ENCODE results near the gene ASB13. TPM values are rescaled to one million over a fixed set of nuclear protein-coding genes. Genes with fewer than 3 reads are reported as not detected.

Gene ASB13
- total and polyA plus RNA-seq, 2 donors from 2014 or later: 47.7 to 95.1 TPM

- H3K27me3 ChIP-seq (ENCODE audit: control insufficient read depth, insufficient read depth, low read length): no peaks in the 10 kb centered on the region
- H3K4me1 ChIP-seq (ENCODE audit: control insufficient read depth in 2 of 3, insufficient read depth in 2 of 3, low read depth in 1 of 3, low read length in 3 of 3): peaks cover 6 to 13% (median 12%) of the 10 kb centered on the region in 3 donors
- H3K27ac ChIP-seq (ENCODE audit: low read depth in 2 of 2, low read length in 2 of 2): no peak overlapping the region
- H3K9me3 ChIP-seq (ENCODE audit: control insufficient read depth in 2 of 3, insufficient read depth in 1 of 3, low read length in 3 of 3): no peaks in the 10 kb centered on the region
- peak in 1 of 5 donors; percentile 14 for DNase-seq
- no peak overlapping the region for H3K9ac ChIP-seq (ENCODE audit: low read length in 3 of 3)
- no peak for FAIRE-seq
- intact Hi-C loops (cut with DNase I): no loop called here
- TF ChIP-seq CTCF (IDR thresholded peaks at IDR 0.05; ENCODE audit: borderline replicate concordance, extremely low read depth, insufficient read depth): no peak
- peaks cover 0 to 16% (median 8%) of the 10 kb centered on the region in 3 donors for H3K36me3 ChIP-seq (ENCODE audit: control insufficient read depth in 2 of 3, insufficient read depth in 3 of 3, low read length in 3 of 3)
- no peak overlapping the region for H3K4me3 ChIP-seq (ENCODE audit: low read length in 3 of 3)
Measured at GRCh38 chr10:5634918-5635317, 31.5 kb downstream of the ASB13 start.

- peak overlapping the region; percentile 32 to 68 for H3K27ac ChIP-seq (ENCODE audit: low read depth in 2 of 2, low read length in 2 of 2)
- no peak overlapping the region for H3K4me3 ChIP-seq (ENCODE audit: low read length in 3 of 3)
- no peaks in the 10 kb centered on the region for H3K9me3 ChIP-seq (ENCODE audit: control insufficient read depth in 2 of 3, insufficient read depth in 1 of 3, low read length in 3 of 3)
- no peak for FAIRE-seq
- peaks cover 6 to 19% (median 13%) of the 10 kb centered on the region in 3 donors for H3K4me1 ChIP-seq (ENCODE audit: control insufficient read depth in 2 of 3, insufficient read depth in 2 of 3, low read depth in 1 of 3, low read length in 3 of 3)
- H3K36me3 ChIP-seq (ENCODE audit: control insufficient read depth in 2 of 3, insufficient read depth in 3 of 3, low read length in 3 of 3): no peaks in the 10 kb centered on the region
- intact Hi-C loops (cut with DNase I): no loop called here
- TF ChIP-seq CTCF (IDR thresholded peaks at IDR 0.05; ENCODE audit: borderline replicate concordance, extremely low read depth, insufficient read depth): no peak
- no peaks in the 10 kb centered on the region for H3K27me3 ChIP-seq (ENCODE audit: control insufficient read depth, insufficient read depth, low read length)
- H3K9ac ChIP-seq (ENCODE audit: low read length in 3 of 3): peak overlapping the region in 1 of 3 donors; percentile 31
- DNase-seq: peak in 2 of 5 donors; percentile 13 to 55
Measured at GRCh38 chr10:5633166-5633749, 33.1 kb downstream of the ASB13 start.

DNA sequence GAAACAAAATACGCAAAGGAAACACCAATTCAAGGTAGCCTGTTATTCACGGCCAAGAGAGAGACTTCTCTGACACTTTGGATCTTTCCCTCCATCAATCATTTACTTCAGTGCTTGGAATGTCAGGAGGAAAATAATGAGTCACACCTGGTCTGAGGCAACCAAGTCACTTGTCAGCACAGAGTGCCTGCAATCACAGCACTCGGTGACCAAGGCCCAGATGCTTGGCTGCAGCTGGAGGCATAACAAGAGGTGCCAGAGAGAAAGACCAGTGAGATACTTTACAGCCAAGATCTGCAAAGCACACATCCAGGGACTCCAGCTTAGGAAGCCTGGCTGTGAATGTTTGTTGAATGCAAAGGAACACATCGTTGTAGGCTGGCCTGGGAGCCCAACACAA is 33.9 kb downstream of the ASB13 start:
- no peaks in the 10 kb centered on the region for H3K27me3 ChIP-seq (ENCODE audit: control insufficient read depth, insufficient read depth, low read length)
- DNase-seq (peak in 4 of 5 donors; percentile 52 to 86 (median 78)), FAIRE-seq (no peak)
- peak overlapping the region in 1 of 3 donors; percentile 14 for H3K4me3 ChIP-seq (ENCODE audit: low read length in 3 of 3)
- H3K9me3 ChIP-seq (ENCODE audit: control insufficient read depth in 2 of 3, insufficient read depth in 1 of 3, low read length in 3 of 3): no peaks in the 10 kb centered on the region
- no peaks in the 10 kb centered on the region for H3K36me3 ChIP-seq (ENCODE audit: control insufficient read depth in 2 of 3, insufficient read depth in 3 of 3, low read length in 3 of 3)
- intact Hi-C loops (cut with DNase I): no loop called here
- peak overlapping the region; percentile 68 to 83 for H3K27ac ChIP-seq (ENCODE audit: low read depth in 2 of 2, low read length in 2 of 2)
- H3K9ac ChIP-seq (ENCODE audit: low read length in 3 of 3): peak overlapping the region in 1 of 3 donors; percentile 31
- H3K4me1 ChIP-seq (ENCODE audit: control insufficient read depth in 2 of 3, insufficient read depth in 2 of 3, low read depth in 1 of 3, low read length in 3 of 3): peaks cover 6 to 19% (median 13%) of the 10 kb centered on the region in 3 donors
- TF ChIP-seq CTCF (IDR thresholded peaks at IDR 0.05; ENCODE audit: borderline replicate concordance, extremely low read depth, insufficient read depth): no peak

Data from kidney (tissue), 14 donors.